Measurements from ENCODE around the gene CNPY4.

CNPY4 gene

GRCh38 chr7:100093054-100093453 lies 26.4 kb upstream of the CNPY4 start:
- no peak for DNase-seq
- H2AFZ ChIP-seq (ENCODE audit: low read depth, low read length): no peak overlapping the region
- H3K4ac ChIP-seq (ENCODE audit: low read depth in 1 of 2, low read length in 2 of 2): no peak overlapping the region
- no peak overlapping the region for H3K4me3 ChIP-seq (ENCODE audit: insufficient read depth in 1 of 2, low read depth in 1 of 2, low read length in 2 of 2)
- H3K9ac ChIP-seq (ENCODE audit: low read length): no peak overlapping the region
- no peaks in the 10 kb centered on the region for H3K27me3 ChIP-seq (ENCODE audit: control insufficient read depth in 1 of 2, insufficient read depth in 1 of 2, low read length in 2 of 2)
- H4K91ac ChIP-seq (ENCODE audit: low read length): no peak overlapping the region
- H2BK5ac ChIP-seq (ENCODE audit: low read depth, low read length, poor library complexity, severe bottlenecking): no peak overlapping the region
- peaks cover 68 to 76% of the 10 kb centered on the region in 2 experiments for H3K36me3 ChIP-seq (ENCODE audit: control insufficient read depth in 1 of 2, insufficient read depth in 2 of 2, low read depth in 1 of 2, low read length in 2 of 2)
- no peak overlapping the region for H4K8ac ChIP-seq (ENCODE audit: low read length)
- no peak overlapping the region for H3K18ac ChIP-seq (ENCODE audit: low read depth in 1 of 2, low read length in 2 of 2)
- H3K4me2 ChIP-seq (ENCODE audit: low read length, poor library complexity, severe bottlenecking): no peak overlapping the region
- H2BK15ac ChIP-seq (ENCODE audit: low read depth, poor library complexity, severe bottlenecking): no peak overlapping the region
- no peak overlapping the region for H3K27ac ChIP-seq (ENCODE audit: low read length, poor library complexity, severe bottlenecking)
- WGBS: 74% methylated on average over 8 of the region's 8 CpGs
- no peaks in the 10 kb centered on the region for H3K9me3 ChIP-seq (ENCODE audit: control insufficient read depth, low read length)
- peaks cover 33% of the 10 kb centered on the region for H3K79me1 ChIP-seq (replicated peaks; ENCODE audit: low read length, poor library complexity, severe bottlenecking)
- H3K14ac ChIP-seq (ENCODE audit: low read length in 2 of 2): no peak overlapping the region
- H3K4me1 ChIP-seq (ENCODE audit: control insufficient read depth, insufficient read depth, low read depth, low read length): peaks cover 8% of the 10 kb centered on the region
- no peak overlapping the region for H3K23ac ChIP-seq (ENCODE audit: low read length in 2 of 2)
- H2BK12ac ChIP-seq (ENCODE audit: low read length in 2 of 2): no peak overlapping the region
- no peak overlapping the region for H2BK120ac ChIP-seq (ENCODE audit: low read depth, low read length)
- H2AK5ac ChIP-seq (ENCODE audit: low read length, severe bottlenecking): no peak overlapping the region

DNA sequence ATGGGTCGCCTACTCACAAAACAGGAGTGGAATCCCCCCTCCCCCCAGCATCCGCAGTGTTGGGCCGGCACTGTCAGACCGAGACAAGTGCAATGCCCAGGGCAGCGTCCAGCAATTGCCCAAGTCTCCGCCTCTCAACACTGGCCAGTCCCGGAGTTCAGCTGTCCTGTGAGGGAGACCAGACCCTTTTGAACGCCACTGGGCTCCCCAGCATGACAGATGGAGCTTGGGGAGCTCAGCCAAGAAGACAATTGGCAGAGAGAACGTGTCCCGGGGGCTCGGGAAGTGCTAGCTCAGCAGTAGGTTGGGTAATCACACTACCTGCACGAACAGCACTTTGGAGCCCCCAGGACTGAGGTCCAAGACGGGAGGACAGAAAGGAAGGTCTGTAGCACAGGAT lies 25.9 kb upstream of the CNPY4 start:
- no peak overlapping the region for H2AK5ac ChIP-seq (ENCODE audit: low read length, severe bottlenecking)
- H3K27me3 ChIP-seq (ENCODE audit: control insufficient read depth in 1 of 2, insufficient read depth in 1 of 2, low read length in 2 of 2): no peaks in the 10 kb centered on the region
- no peak overlapping the region for H2BK12ac ChIP-seq (ENCODE audit: low read length in 2 of 2)
- H3K4ac ChIP-seq (ENCODE audit: low read depth in 1 of 2, low read length in 2 of 2): no peak overlapping the region
- no peak overlapping the region for H3K18ac ChIP-seq (ENCODE audit: low read depth in 1 of 2, low read length in 2 of 2)
- no peak overlapping the region for H3K27ac ChIP-seq (ENCODE audit: low read length, poor library complexity, severe bottlenecking)
- no peak overlapping the region for H3K4me3 ChIP-seq (ENCODE audit: insufficient read depth in 1 of 2, low read depth in 1 of 2, low read length in 2 of 2)
- no peaks in the 10 kb centered on the region for H3K9me3 ChIP-seq (ENCODE audit: control insufficient read depth, low read length)
- no peak for DNase-seq
- no peak overlapping the region for H3K4me2 ChIP-seq (ENCODE audit: low read length, poor library complexity, severe bottlenecking)
- peaks cover 4% of the 10 kb centered on the region for H3K4me1 ChIP-seq (ENCODE audit: control insufficient read depth, insufficient read depth, low read depth, low read length)
- no peak overlapping the region for H3K14ac ChIP-seq (ENCODE audit: low read length in 2 of 2)
- H3K23ac ChIP-seq (ENCODE audit: low read length in 2 of 2): peak overlapping the region in 1 of 2 experiments; percentile 18
- no peak overlapping the region for H4K8ac ChIP-seq (ENCODE audit: low read length)
- WGBS: 73% methylated on average over 13 of the region's 13 CpGs
- peak overlapping the region; percentile 2 for H3K9ac ChIP-seq (ENCODE audit: low read length)
- H2BK15ac ChIP-seq (ENCODE audit: low read depth, poor library complexity, severe bottlenecking): no peak overlapping the region
- no peak overlapping the region for H2BK120ac ChIP-seq (ENCODE audit: low read depth, low read length)
- H4K91ac ChIP-seq (ENCODE audit: low read length): no peak overlapping the region
- peaks cover 37% of the 10 kb centered on the region for H3K79me1 ChIP-seq (replicated peaks; ENCODE audit: low read length, poor library complexity, severe bottlenecking)
- no peak overlapping the region for H2AFZ ChIP-seq (ENCODE audit: low read depth, low read length)
- H3K36me3 ChIP-seq (ENCODE audit: control insufficient read depth in 1 of 2, insufficient read depth in 2 of 2, low read depth in 1 of 2, low read length in 2 of 2): peaks cover 72 to 81% of the 10 kb centered on the region in 2 experiments
- H2BK5ac ChIP-seq (ENCODE audit: low read depth, low read length, poor library complexity, severe bottlenecking): no peak overlapping the region

- H3K9ac ChIP-seq (ENCODE audit: low read length): peak overlapping the region; percentile 2
- H3K27me3 ChIP-seq (ENCODE audit: control insufficient read depth in 1 of 2, insufficient read depth in 1 of 2, low read length in 2 of 2): no peaks in the 10 kb centered on the region
- H3K9me3 ChIP-seq (ENCODE audit: control insufficient read depth, low read length): no peaks in the 10 kb centered on the region
- no peak overlapping the region for H4K8ac ChIP-seq (ENCODE audit: low read length)
- H3K14ac ChIP-seq (ENCODE audit: low read length in 2 of 2): no peak overlapping the region
- no peak overlapping the region for H3K23ac ChIP-seq (ENCODE audit: low read length in 2 of 2)
- H3K4me3 ChIP-seq (ENCODE audit: insufficient read depth in 1 of 2, low read depth in 1 of 2, low read length in 2 of 2): no peak overlapping the region
- H2BK15ac ChIP-seq (ENCODE audit: low read depth, poor library complexity, severe bottlenecking): no peak overlapping the region
- H3K4me2 ChIP-seq (ENCODE audit: low read length, poor library complexity, severe bottlenecking): no peak overlapping the region
- peaks cover 6% of the 10 kb centered on the region for H3K4me1 ChIP-seq (ENCODE audit: control insufficient read depth, insufficient read depth, low read depth, low read length)
- H3K36me3 ChIP-seq (ENCODE audit: control insufficient read depth in 1 of 2, insufficient read depth in 2 of 2, low read depth in 1 of 2, low read length in 2 of 2): peaks cover 77 to 86% of the 10 kb centered on the region in 2 experiments
- H2BK12ac ChIP-seq (ENCODE audit: low read length in 2 of 2): no peak overlapping the region
- H3K79me1 ChIP-seq (replicated peaks; ENCODE audit: low read length, poor library complexity, severe bottlenecking): peaks cover 41% of the 10 kb centered on the region
- H4K91ac ChIP-seq (ENCODE audit: low read length): no peak overlapping the region
- H3K4ac ChIP-seq (ENCODE audit: low read depth in 1 of 2, low read length in 2 of 2): no peak overlapping the region
- no peak overlapping the region for H2BK5ac ChIP-seq (ENCODE audit: low read depth, low read length, poor library complexity, severe bottlenecking)
- 88% methylated on average over 16 of the region's 16 CpGs for WGBS
- H2AK5ac ChIP-seq (ENCODE audit: low read length, severe bottlenecking): no peak overlapping the region
- no peak overlapping the region for H2BK120ac ChIP-seq (ENCODE audit: low read depth, low read length)
- no peak overlapping the region for H3K27ac ChIP-seq (ENCODE audit: low read length, poor library complexity, severe bottlenecking)
- DNase-seq: no peak
- H2AFZ ChIP-seq (ENCODE audit: low read depth, low read length): no peak overlapping the region
- no peak overlapping the region for H3K18ac ChIP-seq (ENCODE audit: low read depth in 1 of 2, low read length in 2 of 2)
These were observed 25.4 kb upstream of the CNPY4 start for GRCh38 chr7:100093925-100094486.

DNA sequence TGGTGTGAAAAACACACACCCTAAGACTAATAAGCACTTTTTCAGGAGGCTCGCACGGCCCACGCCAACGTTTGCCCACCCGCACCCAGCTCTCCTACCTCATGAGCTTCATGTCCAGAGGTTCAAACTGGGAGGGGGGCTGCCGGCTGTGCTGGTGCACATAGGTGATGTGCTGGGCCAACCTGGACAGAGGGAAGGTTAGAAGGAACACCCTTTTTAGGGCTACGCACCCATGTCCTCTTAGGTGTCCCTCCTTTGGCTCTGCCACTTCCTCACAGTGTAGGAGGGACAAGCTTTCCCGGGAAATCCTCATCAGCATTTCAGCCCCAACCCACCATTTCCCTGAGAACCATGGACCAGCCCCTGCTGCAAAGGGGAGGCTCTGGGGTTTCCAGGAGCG lies 24.1 kb upstream of the CNPY4 start:
- Histone ChIP-seq H3K27ac (ENCODE audit: low read length, poor library complexity, severe bottlenecking) (no peak overlapping the region), H4K8ac (ENCODE audit: low read length) (peak overlapping the region; percentile 16), H2BK120ac (ENCODE audit: low read depth, low read length) (no peak overlapping the region), H4K91ac (ENCODE audit: low read length) (no peak overlapping the region), H3K4me3 (ENCODE audit: insufficient read depth in 1 of 2, low read depth in 1 of 2, low read length in 2 of 2) (no peak overlapping the region), H3K9me3 (ENCODE audit: control insufficient read depth, low read length) (no peaks in the 10 kb centered on the region), H3K4me2 (ENCODE audit: low read length, poor library complexity, severe bottlenecking) (no peak overlapping the region), H2BK15ac (ENCODE audit: low read depth, poor library complexity, severe bottlenecking) (no peak overlapping the region), H2AK5ac (ENCODE audit: low read length, severe bottlenecking) (no peak overlapping the region), H3K18ac (ENCODE audit: low read depth in 1 of 2, low read length in 2 of 2) (no peak overlapping the region), H2BK5ac (ENCODE audit: low read depth, low read length, poor library complexity, severe bottlenecking) (no peak overlapping the region), H3K14ac (ENCODE audit: low read length in 2 of 2) (peak overlapping the region in 1 of 2 experiments; percentile 32), H3K27me3 (ENCODE audit: control insufficient read depth in 1 of 2, insufficient read depth in 1 of 2, low read length in 2 of 2) (no peaks in the 10 kb centered on the region), H2BK12ac (ENCODE audit: low read length in 2 of 2) (no peak overlapping the region), H3K23ac (ENCODE audit: low read length in 2 of 2) (no peak overlapping the region), H3K79me1 (replicated peaks; ENCODE audit: low read length, poor library complexity, severe bottlenecking) (peaks cover 39% of the 10 kb centered on the region), H3K4ac (ENCODE audit: low read depth in 1 of 2, low read length in 2 of 2) (no peak overlapping the region), H3K4me1 (ENCODE audit: control insufficient read depth, insufficient read depth, low read depth, low read length) (peaks cover 12% of the 10 kb centered on the region), H3K9ac (ENCODE audit: low read length) (no peak overlapping the region), H2AFZ (ENCODE audit: low read depth, low read length) (no peak overlapping the region), H3K36me3 (ENCODE audit: control insufficient read depth in 1 of 2, insufficient read depth in 2 of 2, low read depth in 1 of 2, low read length in 2 of 2) (peaks cover 82 to 91% of the 10 kb centered on the region in 2 experiments)
- 87% methylated on average over 9 of the region's 9 CpGs for WGBS
- DNase-seq: no peak
